ENCODE measurements around the gene CAMKK2. TPM values are rescaled to one million over a fixed set of nuclear protein-coding genes. Genes with fewer than 3 reads are reported as not detected.

The CAMKK2 gene
- total and polyA plus RNA-seq, 2 donors (not counting 1 experiment from before 2014, with no cell fraction given) = 19.3 to 26.4 TPM

GRCh38 chr12:121245951-121246350 lies 50.6 kb downstream of the CAMKK2 start:
- no peaks in the 10 kb centered on the region for H3K79me2 ChIP-seq (ENCODE audit: control insufficient read depth, insufficient read depth, low read length)
- H3K27ac ChIP-seq (ENCODE audit: insufficient read depth, low read length) = no peak overlapping the region
- H3K36me3 ChIP-seq (ENCODE audit: control insufficient read depth, insufficient read depth, low read length) = peaks cover 17% of the 10 kb centered on the region
- DNase-seq (ENCODE audit: low read depth in 2 of 2) = no peak
- H3K4me1 ChIP-seq (ENCODE audit: control insufficient read depth, extremely low read depth, insufficient read depth, low read length) = peaks cover 3% of the 10 kb centered on the region
- no peak overlapping the region for H3K9ac ChIP-seq (ENCODE audit: insufficient read depth, low read length)
- H3K4me2 ChIP-seq (ENCODE audit: extremely low read depth, insufficient read depth, low read length) = no peak overlapping the region
- no peak overlapping the region for H2AFZ ChIP-seq (ENCODE audit: low read length)
- no peaks in the 10 kb centered on the region for H3K9me3 ChIP-seq (ENCODE audit: control insufficient read depth, insufficient read depth, low read depth, low read length)
- H3K4me3 ChIP-seq (replicated peaks in 1 of 4; ENCODE audit: control extremely low read depth in 1 of 4, insufficient read depth in 1 of 4, low read depth in 3 of 4, low read length in 4 of 4) = no peak overlapping the region
- no peaks in the 10 kb centered on the region for H4K20me1 ChIP-seq (ENCODE audit: control insufficient read depth, extremely low read depth, insufficient read depth, low read length)
- H3K27me3 ChIP-seq (ENCODE audit: control insufficient read depth, insufficient read depth, low read length) = no peaks in the 10 kb centered on the region
- no peak for TF ChIP-seq CTCF (conservative IDR thresholded peaks at IDR 0.05 in 1 of 2, IDR thresholded peaks at IDR 0.05 in 1 of 2; ENCODE audit: low read depth in 1 of 2, low read length in 2 of 2)
- no peak for TF ChIP-seq EZH2 (IDR thresholded peaks at IDR 0.05; ENCODE audit: low read length, missing control alignments)

GRCh38 chr12:121245031-121245430 lies 51.5 kb downstream of the CAMKK2 start:
- no peaks in the 10 kb centered on the region for H3K27me3 ChIP-seq (ENCODE audit: control insufficient read depth, insufficient read depth, low read length)
- H3K79me2 ChIP-seq (ENCODE audit: control insufficient read depth, insufficient read depth, low read length) = no peaks in the 10 kb centered on the region
- H3K36me3 ChIP-seq (ENCODE audit: control insufficient read depth, insufficient read depth, low read length) = peaks cover 13% of the 10 kb centered on the region
- TF ChIP-seq CTCF (conservative IDR thresholded peaks at IDR 0.05 in 1 of 2, IDR thresholded peaks at IDR 0.05 in 1 of 2; ENCODE audit: low read depth in 1 of 2, low read length in 2 of 2) (no peak), EZH2 (IDR thresholded peaks at IDR 0.05; ENCODE audit: low read length, missing control alignments) (no peak)
- H3K27ac ChIP-seq (ENCODE audit: insufficient read depth, low read length) = no peak overlapping the region
- peaks cover 5% of the 10 kb centered on the region for H3K4me1 ChIP-seq (ENCODE audit: control insufficient read depth, extremely low read depth, insufficient read depth, low read length)
- H2AFZ ChIP-seq (ENCODE audit: low read length) = no peak overlapping the region
- no peak overlapping the region for H3K9ac ChIP-seq (ENCODE audit: insufficient read depth, low read length)
- no peak overlapping the region for H3K4me2 ChIP-seq (ENCODE audit: extremely low read depth, insufficient read depth, low read length)
- DNase-seq (ENCODE audit: low read depth in 2 of 2) = no peak
- H4K20me1 ChIP-seq (ENCODE audit: control insufficient read depth, extremely low read depth, insufficient read depth, low read length) = no peaks in the 10 kb centered on the region
- no peaks in the 10 kb centered on the region for H3K9me3 ChIP-seq (ENCODE audit: control insufficient read depth, insufficient read depth, low read depth, low read length)
- H3K4me3 ChIP-seq (replicated peaks in 1 of 4; ENCODE audit: control extremely low read depth in 1 of 4, insufficient read depth in 1 of 4, low read depth in 3 of 4, low read length in 4 of 4) = no peak overlapping the region

- Histone ChIP-seq H3K27ac (ENCODE audit: insufficient read depth, low read length) (no peak overlapping the region), H3K36me3 (ENCODE audit: control insufficient read depth, insufficient read depth, low read length) (peaks cover 6% of the 10 kb centered on the region), H3K9me3 (ENCODE audit: control insufficient read depth, insufficient read depth, low read depth, low read length) (no peaks in the 10 kb centered on the region), H3K4me2 (ENCODE audit: extremely low read depth, insufficient read depth, low read length) (no peak overlapping the region), H3K79me2 (ENCODE audit: control insufficient read depth, insufficient read depth, low read length) (no peaks in the 10 kb centered on the region), H3K27me3 (ENCODE audit: control insufficient read depth, insufficient read depth, low read length) (no peaks in the 10 kb centered on the region), H3K9ac (ENCODE audit: insufficient read depth, low read length) (no peak overlapping the region), H4K20me1 (ENCODE audit: control insufficient read depth, extremely low read depth, insufficient read depth, low read length) (no peaks in the 10 kb centered on the region), H3K4me3 (replicated peaks in 1 of 4; ENCODE audit: control extremely low read depth in 1 of 4, insufficient read depth in 1 of 4, low read depth in 3 of 4, low read length in 4 of 4) (no peak overlapping the region), H2AFZ (ENCODE audit: low read length) (no peak overlapping the region), H3K4me1 (ENCODE audit: control insufficient read depth, extremely low read depth, insufficient read depth, low read length) (peaks cover 5% of the 10 kb centered on the region)
- TF ChIP-seq CTCF (conservative IDR thresholded peaks at IDR 0.05 in 1 of 2, IDR thresholded peaks at IDR 0.05 in 1 of 2; ENCODE audit: low read depth in 1 of 2, low read length in 2 of 2) = no peak
- TF ChIP-seq EZH2 (IDR thresholded peaks at IDR 0.05; ENCODE audit: low read length, missing control alignments) = no peak
- DNase-seq (ENCODE audit: low read depth in 2 of 2) = no peak
Measured at GRCh38 chr12:121241156-121241970, 55.1 kb downstream of the CAMKK2 start.

All from fibroblast of lung (primary cell).